SH-SY5Y (cell line): Measurements from ENCODE around the gene CITED2.

Experiments
- GATA2 ChIP-seq: IDR thresholded peaks from 2 replicates; pipeline ENCODE4 v1.6.1; 2011; ENCODE audit warnings: mild to moderate bottlenecking, low read depth, low read length
- GATA3 ChIP-seq: IDR thresholded peaks from 2 replicates; pipeline ENCODE4 v1.6.1; 2011; ENCODE audit warnings: low read depth, mild to moderate bottlenecking, low read length, moderate library complexity

Gene CITED2

DNA sequence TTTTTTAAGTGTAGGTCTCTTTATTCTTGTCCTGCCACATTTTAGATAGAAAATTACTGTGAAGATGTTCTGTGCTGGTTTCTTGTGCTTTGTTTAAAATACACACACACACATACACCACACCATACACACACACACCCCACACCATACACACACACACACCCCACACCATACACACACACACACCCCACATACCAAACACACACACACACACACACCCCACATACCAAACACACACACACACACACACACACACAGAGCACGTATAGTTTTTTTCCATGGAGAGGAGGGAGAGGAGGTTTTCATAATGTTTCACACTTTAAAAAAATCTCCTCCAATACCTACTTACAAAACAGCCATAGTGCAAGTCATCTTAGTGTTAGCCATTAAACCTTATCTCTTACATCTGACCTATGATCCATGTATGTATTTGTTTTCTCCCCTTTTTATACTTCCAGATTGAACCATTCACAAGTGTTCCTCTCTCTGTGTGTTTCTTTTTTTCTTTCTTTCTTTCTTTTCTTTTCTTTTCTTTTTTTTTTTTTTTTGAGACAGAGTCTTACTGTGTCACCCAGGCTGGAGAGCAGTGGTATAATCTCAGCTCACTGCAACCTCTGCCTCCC is 19.7 kb upstream of the CITED2 start:
- TF ChIP-seq GATA3: no peak
- no peak for TF ChIP-seq GATA2

DNA sequence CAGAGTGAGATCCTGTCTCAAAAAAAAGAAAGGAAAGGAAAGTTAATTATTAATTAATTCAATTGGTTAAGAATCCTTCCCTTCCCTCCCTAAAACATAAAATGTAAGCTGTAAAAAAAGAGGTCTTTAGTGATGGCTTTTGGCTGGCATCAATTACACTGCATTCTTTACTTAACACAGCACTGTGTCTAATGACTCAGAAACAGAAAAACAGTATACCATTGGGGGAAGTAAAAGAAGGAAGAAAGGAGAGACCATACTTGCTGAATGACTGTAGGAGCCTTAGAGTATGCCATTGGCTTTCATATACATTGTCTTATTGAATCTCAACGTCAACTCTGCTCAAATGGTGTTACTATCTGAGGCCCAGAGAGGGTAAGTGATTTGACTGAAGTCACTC is 18.3 kb upstream of the CITED2 start:
- no peak for TF ChIP-seq GATA2
- TF ChIP-seq GATA3: no peak

DNA sequence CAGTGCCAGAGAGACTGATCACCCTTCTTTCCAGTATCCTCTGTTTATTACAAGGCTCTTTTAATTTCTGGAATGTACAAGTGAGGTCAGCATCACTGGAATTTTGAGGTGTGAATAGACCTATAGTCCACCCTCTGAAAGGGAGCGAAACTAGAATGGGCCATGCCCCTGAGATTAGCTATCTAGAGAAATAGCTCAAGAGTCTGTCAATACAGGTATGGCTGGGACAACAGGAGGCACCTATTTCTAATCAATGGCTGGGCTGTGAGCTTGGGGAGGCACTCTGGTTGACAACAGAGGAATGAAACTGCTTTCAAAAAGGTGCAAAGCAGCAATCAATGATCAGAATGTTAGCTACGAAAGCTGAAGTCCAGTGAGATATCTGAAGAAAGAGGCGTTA is 17.3 kb upstream of the CITED2 start:
- TF ChIP-seq GATA2: no peak
- TF ChIP-seq GATA3: no peak

DNA sequence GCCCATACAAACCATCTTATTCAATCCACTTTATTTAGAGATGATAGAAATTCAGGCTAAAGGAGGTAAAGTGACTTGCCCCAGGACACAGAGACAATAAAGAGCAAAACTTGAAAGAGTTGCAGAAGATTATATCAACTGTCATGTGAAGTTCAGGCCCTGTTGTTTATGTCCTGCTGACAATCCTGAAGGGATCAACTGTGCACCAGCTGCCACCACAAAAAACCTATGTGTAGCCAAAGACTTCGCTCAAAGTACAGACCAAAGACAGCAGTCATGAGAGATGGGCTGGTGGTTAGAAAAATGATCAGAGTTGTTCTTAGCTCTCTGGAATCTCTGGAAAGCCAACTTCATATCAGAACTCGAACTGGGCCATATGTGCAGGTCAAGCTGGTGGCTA is 16.0 kb upstream of the CITED2 start:
- no peak for TF ChIP-seq GATA2
- no peak for TF ChIP-seq GATA3

DNA sequence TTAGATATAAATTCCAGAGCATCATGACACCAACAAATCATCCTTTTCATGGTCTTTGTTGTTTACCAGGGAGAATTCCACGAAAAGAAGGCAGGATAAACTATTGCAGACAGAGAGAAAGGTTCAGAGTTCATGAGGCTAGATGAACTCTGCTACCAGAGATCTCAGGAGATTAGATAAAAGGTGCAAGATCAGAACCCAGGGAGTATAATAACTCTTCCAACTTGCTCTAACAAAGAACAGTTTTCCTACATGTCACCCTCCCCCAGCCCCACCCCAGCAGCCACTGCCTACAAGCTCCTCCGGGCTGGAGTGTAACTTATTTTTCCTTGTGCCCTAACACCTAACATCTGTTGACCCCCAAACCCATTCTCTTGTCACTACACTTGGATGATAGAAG is 13.9 kb upstream of the CITED2 start:
- TF ChIP-seq GATA2 (no peak), GATA3 (no peak)

DNA sequence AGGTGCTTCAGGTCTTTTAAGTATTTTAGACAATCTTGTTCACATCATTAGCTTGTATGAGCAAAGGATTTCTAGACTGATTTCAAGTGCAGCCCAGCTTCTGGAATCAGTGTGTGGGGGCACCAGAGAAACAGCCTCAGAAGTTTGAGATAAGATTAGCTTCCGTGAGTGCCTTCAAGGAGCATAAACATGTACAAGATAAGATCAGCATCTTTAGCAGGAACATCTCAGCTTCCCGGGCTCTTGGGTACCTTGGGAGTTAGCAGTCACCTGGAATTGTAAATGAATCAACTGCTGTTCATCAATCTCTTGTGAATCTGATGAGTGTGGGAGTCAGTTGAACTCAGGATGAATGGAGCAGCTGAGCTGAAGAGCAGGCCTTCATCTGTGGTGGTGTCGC is 12.0 kb upstream of the CITED2 start:
- TF ChIP-seq GATA3: no peak
- TF ChIP-seq GATA2: no peak

DNA sequence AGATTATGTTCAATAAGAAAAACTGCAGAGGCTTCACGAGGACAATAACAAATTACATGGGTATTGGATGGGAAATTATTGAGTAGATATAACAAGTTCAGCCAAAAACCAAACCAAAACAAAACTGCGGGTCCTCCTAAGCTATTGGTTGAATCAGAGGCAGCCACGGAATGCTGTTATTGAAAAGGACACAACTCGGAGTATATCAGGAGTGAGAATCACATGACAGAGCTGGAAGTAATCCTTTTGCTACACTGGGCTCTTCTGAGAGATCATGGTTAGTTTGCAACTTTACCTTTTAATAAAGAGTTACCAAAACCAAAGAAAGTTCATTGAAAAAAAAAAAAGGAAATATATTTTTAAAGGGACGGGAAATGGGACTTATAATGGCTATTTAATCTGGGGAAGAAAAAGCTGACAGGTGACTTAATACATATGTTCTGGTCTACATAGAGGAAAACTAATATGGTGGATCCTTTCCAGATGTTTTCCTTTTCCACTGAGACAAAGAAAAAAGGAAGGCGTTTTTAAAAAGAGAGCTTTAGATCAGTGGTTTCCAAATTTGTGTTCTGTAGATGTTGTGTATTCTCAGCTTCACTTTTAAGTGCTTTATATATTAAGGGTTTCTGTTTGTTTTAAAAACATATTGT is 6.9 kb upstream of the CITED2 start:
- TF ChIP-seq GATA3: no peak
- TF ChIP-seq GATA2: no peak

DNA sequence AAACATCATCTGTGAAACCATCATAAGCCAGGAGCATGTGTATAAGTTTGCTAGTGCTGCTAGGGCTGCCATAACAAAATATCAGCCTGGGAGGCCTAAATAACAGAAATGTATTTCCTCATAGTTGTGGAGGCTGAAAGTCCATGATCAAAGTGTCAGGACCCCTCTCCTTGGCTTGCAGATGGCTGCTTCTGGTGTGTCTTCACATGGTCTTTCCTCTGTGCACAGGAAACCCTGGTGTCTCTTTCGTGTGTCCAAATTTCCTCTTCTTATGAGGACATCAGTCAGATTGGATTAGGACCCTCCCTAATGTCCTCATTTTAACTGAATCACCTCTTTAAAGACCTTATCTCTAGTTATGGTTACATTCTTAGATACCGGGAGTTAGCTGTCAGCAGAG is 6.2 kb upstream of the CITED2 start:
- no peak for TF ChIP-seq GATA3

DNA sequence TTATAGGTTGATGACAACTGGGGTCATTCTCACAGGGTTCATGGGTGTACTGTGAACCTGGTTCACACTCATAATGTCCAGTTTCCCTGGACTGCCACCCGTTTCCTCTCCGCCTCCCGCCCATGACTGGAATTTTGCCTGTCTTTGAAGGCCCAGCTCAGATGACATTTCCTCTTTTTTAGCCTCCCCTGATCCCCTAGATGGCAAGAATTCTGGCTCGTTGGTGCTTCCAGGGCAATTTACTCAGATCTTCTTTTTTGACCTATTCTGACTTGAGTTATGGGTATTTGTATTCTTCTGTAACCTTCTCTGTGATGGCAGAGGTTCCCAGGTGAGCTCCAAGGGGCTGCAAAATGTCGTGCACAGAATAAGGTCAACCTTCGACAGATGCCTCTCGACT is 5.7 kb upstream of the CITED2 start:
- no peak for TF ChIP-seq GATA3
- TF ChIP-seq GATA2: no peak

DNA sequence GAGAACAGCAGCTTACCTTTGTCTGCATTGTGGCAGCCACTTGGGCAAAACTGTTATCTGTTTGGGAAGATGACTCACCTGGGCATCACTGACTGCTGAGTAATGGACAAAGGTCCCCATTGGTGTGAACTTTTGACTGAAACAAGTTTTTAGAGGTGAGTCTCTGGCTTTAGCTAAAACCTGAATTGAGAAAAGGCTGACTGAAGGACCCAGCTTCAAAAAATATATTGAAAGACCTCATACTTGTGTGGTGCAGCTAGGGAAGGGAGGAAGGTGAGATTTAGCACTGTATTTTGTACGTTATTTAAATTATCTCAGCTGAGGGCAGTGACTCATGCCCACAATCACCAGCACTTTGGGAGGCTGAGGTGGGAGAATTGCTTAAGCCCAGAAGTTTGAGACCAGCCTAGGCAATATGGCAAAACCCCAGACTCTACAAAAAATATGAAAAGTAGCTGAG is 4.5 kb upstream of the CITED2 start:
- TF ChIP-seq GATA2: no peak
- TF ChIP-seq GATA3: no peak

DNA sequence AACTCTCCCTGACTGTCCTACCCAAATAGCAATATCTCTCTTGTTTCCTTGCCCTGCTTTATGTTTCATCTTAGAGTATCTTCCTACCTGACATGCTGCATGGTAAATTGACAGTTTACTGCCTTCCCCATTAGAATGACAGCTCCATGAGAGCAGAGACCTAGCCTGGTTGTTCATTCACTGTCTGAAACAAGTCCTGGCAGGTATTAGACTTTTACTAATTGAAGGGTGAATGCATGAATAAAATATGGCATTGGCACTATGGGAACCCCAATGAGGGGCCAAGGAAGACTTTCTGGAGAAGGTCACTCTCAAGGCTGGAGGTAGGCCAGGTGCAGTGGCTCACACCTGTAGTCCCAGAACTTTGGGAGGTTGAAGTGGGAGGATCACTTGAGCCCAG is 3.8 kb upstream of the CITED2 start:
- no peak for TF ChIP-seq GATA3
- TF ChIP-seq GATA2: no peak

DNA sequence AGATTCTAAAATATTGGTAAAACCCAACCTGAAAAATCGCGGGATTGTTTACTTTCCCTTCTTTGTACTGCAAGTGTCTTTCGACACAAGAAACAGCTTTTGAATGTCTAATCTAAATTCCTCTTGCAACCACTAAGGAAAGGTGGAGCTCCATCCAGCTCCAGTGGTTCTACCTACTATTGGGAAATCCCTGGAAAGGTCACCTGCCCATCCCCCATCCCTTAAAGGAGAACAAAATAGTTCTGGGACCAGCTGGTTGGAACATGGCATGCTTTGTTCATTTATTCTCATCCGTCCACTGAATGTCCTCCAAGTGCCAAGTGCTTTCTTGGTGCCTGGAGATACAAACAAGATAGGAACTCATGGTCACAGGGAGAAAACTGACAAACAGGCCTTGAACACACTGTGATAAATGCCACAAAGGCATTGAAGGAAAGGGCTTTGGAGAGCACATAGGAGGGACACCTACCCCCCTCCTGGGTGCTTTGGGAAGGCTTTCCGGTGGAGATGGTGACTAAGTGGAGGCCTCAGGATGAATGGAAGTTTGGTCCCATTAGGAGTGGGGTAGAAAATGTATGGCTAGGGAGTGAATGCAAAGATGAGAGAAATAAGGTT is 2.3 kb upstream of the CITED2 start:
- no peak for TF ChIP-seq GATA2
- no peak for TF ChIP-seq GATA3

DNA sequence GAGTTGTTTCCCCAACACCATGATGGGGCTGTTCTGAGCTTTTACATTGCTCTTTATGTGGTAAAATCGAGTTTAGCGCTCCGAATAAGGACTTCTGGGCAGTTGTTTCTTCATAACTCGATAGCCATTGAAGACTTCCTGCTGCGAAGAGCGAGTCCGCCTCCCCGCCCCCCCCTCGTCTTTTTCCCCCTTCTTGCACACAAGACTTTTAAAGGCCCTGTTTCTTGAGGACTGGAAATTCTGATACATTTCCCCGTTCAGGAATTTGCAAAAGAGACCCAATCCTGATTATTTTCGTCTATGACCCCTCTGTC is 1.5 kb upstream of the CITED2 start:
- no peak for TF ChIP-seq GATA2
- no peak for TF ChIP-seq GATA3

DNA sequence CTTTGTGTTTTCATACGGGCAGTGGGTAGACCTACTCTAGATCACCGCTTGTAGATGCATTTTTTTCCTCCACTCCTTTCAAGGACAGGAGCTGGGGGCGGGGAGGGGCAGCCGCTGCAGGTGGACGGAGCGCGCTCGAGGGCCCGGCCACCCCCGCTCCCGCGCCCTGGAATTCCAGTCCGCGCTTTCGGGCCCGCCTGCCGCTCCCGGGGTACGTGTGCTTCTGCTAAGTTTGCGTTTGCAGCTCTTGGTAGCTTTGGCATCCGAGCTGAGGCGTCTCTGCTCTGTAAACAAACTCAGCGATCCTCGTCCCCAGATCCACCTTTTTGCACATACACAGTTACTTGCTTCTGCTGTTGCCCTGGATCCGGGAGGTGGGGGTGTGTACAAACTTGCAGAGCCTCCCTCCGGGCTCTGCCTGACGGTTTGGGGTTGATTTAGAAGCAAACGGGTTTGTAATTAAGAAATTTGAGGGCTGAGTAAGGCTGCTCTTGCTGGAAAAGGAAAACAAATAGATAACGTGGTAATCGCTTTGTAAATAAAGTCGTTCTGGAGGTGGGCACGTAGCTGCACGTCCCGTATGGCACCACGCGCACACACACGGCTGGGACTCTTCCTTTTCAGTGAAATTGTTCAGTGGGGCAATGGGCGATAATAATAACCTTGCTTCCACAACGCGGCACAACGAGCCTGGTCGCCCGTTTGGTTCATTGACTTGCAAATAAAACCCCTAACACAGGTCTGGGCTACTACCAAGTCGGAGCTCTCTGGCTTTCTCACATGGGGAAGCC is 973 bp upstream of the CITED2 start:
- no peak for TF ChIP-seq GATA3
- TF ChIP-seq GATA2: no peak

DNA sequence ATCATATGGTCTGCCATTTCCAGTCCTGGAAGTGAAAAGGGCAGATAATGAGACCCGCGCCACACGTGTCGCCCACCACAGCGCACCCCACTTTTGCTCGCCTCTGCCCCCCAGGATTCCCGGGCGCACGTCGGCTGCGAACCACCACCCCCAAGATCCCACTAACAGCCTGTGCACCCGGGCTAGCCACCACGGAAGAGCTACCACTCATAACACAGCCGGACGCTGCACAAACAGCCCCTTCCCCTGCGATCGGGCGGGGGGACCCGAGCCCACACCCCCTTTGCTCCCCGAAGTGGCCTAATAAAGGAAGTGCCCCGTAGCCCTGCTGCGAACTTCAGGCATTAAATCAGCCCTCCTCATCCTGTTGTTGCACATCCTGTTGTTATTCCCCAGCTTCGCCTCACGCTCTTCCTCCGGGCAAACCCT is 506 bp downstream of the CITED2 start:
- TF ChIP-seq GATA2 (no peak), GATA3 (no peak)
